Type B pancreatic cell (in vitro differentiated cells): ENCODE data around the gene CAMK1D. TPM values are rescaled to one million over a fixed set of nuclear protein-coding genes. Genes with fewer than 3 reads are reported as not detected.
"Not testable (repeated sequence)": the region's sequence is repeated elsewhere in the genome, so short reads cannot be mapped to it uniquely, and the experiment has no call there.

Source experiments
- DNase-seq: peaks from one replicate; pipeline ENCODE4 v3.0.0; 2021; ENCODE audit warnings: mixed read lengths; ENCODE audit not compliant: unreplicated experiment; ENCODE audit errors: extremely low spot score
- H3K27ac Mint-ChIP-seq: 2 replicates; pipeline ENCODE4 v1.8.0; 2021; ENCODE audit warnings: mild to moderate bottlenecking, mixed read lengths
- H3K27me3 Mint-ChIP-seq: 2 replicates; pipeline ENCODE4 v1.8.0; 2021; ENCODE audit warnings: mixed read lengths
- H3K36me3 Mint-ChIP-seq: 2 replicates; pipeline ENCODE4 v1.8.0; 2021; ENCODE audit warnings: mixed read lengths
- H3K4me1 Mint-ChIP-seq: one replicate; pipeline ENCODE4 v1.8.0; 2021; ENCODE audit warnings: mixed read lengths; ENCODE audit not compliant: unreplicated experiment
- H3K4me3 Mint-ChIP-seq: 2 replicates; pipeline ENCODE4 v1.8.0; 2021; ENCODE audit warnings: mild to moderate bottlenecking, mixed read lengths
- H3K9me3 Mint-ChIP-seq: 2 replicates; pipeline ENCODE4 v1.8.0; 2021; ENCODE audit warnings: mixed read lengths
- total RNA-seq: library from RNA; stranded (reverse); gene quantifications from 2 replicates; pipeline ENCODE4 v1.2.1, GENCODE V29; 2021; ENCODE audit warnings: low replicate concordance
- TF ChIP-seq, protein P1 (sequence below): fragments of 200-600 bp; sonication (generic); conservative IDR thresholded peaks from 2 replicates; pipeline ENCODE4 v1.5.0; 2021; ENCODE audit warnings: antibody characterized with exemption, mild to moderate bottlenecking

Gene CAMK1D
- total RNA-seq, 1 donor from 2014 or later: 12.2 TPM

DNA sequence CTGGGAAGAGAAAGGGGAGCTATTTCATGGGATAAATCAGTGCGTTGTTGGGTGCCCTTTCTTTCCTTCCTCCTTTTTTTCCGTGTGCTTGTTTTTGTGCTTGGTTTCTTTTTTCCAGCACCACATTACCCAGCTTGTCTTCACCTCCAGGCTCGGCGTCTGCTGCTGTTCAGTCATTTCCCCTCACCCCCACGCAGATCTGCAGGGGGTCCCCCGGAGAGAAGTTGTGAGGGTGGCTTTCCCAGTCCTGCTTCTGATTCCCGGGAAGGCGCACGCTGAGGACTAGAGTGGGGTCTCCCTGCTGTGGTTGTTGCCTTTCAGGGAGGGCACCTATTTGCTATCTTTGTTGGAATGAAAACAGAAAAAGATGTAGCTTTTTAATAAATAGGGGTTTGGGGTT is 1.6 kb downstream of the CAMK1D start:
- H3K27ac Mint-ChIP-seq: peak overlapping the region; percentile 93
- H3K27me3 Mint-ChIP-seq: peaks cover 43% of the 10 kb centered on the region
- DNase-seq: no peak
- peaks cover 22% of the 10 kb centered on the region for H3K4me1 Mint-ChIP-seq
- H3K4me3 Mint-ChIP-seq: peak overlapping the region; percentile 98
- no peaks in the 10 kb centered on the region for H3K9me3 Mint-ChIP-seq
- TF ChIP-seq, protein P1, sequence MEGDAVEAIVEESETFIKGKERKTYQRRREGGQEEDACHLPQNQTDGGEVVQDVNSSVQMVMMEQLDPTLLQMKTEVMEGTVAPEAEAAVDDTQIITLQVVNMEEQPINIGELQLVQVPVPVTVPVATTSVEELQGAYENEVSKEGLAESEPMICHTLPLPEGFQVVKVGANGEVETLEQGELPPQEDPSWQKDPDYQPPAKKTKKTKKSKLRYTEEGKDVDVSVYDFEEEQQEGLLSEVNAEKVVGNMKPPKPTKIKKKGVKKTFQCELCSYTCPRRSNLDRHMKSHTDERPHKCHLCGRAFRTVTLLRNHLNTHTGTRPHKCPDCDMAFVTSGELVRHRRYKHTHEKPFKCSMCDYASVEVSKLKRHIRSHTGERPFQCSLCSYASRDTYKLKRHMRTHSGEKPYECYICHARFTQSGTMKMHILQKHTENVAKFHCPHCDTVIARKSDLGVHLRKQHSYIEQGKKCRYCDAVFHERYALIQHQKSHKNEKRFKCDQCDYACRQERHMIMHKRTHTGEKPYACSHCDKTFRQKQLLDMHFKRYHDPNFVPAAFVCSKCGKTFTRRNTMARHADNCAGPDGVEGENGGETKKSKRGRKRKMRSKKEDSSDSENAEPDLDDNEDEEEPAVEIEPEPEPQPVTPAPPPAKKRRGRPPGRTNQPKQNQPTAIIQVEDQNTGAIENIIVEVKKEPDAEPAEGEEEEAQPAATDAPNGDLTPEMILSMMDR: no peak
- peaks cover 3% of the 10 kb centered on the region for H3K36me3 Mint-ChIP-seq

DNA sequence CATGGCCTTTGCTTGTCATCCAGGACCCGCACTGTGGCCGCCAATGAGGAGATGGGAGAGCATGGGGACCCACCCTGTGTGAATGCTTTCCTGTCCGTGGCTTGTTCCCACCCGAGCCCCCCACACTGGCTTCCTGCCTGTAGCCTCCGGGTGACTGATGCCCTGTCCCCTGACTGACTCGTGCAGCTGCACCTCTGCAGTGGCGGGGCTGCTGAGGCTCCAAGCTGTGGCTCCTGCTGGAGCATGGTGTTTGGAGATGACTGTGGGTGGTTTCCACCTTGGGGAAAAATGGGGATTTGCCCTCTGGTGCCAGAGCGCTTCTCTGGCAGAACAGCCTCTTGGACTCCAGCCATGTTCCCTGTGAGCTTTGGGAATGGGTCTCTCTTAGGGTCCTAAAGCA is 2.1 kb downstream of the CAMK1D start:
- peaks cover 43% of the 10 kb centered on the region for H3K27me3 Mint-ChIP-seq
- TF ChIP-seq, protein P1: no peak
- H3K9me3 Mint-ChIP-seq: no peaks in the 10 kb centered on the region
- peaks cover 3% of the 10 kb centered on the region for H3K36me3 Mint-ChIP-seq
- H3K4me1 Mint-ChIP-seq: peaks cover 22% of the 10 kb centered on the region
- H3K4me3 Mint-ChIP-seq: peak overlapping the region; percentile 98
- H3K27ac Mint-ChIP-seq: no peak overlapping the region
- no peak for DNase-seq

DNA sequence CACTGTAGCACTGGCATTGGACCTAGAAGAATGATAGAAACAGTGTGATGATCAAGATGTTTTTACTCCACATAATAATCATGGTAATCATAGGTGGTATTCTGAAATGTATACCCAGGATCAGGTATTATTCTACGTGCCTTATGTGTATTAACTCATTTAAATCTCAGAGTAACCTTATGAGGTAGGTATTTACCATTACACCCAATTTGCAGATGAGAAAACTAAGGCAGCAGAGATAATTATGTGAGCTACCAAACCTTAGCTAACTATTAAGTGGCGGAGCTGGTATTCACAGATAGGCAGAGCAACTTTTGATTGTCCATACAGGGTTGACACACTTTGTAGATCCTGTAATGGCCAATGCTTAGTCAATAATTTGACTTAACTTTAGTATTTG is 2.5 kb downstream of the CAMK1D start:
- H3K4me3 Mint-ChIP-seq: peak overlapping the region; percentile 98
- TF ChIP-seq, protein P1: no peak
- no peaks in the 10 kb centered on the region for H3K9me3 Mint-ChIP-seq
- peaks cover 42% of the 10 kb centered on the region for H3K27me3 Mint-ChIP-seq
- H3K27ac Mint-ChIP-seq: no peak overlapping the region
- peaks cover 3% of the 10 kb centered on the region for H3K36me3 Mint-ChIP-seq
- H3K4me1 Mint-ChIP-seq: peaks cover 22% of the 10 kb centered on the region
- no peak for DNase-seq

GRCh38 chr10:12353399-12354242 is 4.3 kb downstream of the CAMK1D start:
- no peak overlapping the region for H3K4me3 Mint-ChIP-seq
- H3K27ac Mint-ChIP-seq: no peak overlapping the region
- DNase-seq: no peak
- peaks cover 3% of the 10 kb centered on the region for H3K36me3 Mint-ChIP-seq
- H3K9me3 Mint-ChIP-seq: no peaks in the 10 kb centered on the region
- H3K27me3 Mint-ChIP-seq: peaks cover 28% of the 10 kb centered on the region
- TF ChIP-seq, protein P1: no peak
- peaks cover 12% of the 10 kb centered on the region for H3K4me1 Mint-ChIP-seq

GRCh38 chr10:12354696-12355095 is 5.3 kb downstream of the CAMK1D start:
- not testable (repeated sequence) for H3K4me3 Mint-ChIP-seq, H3K9me3 Mint-ChIP-seq, H3K27ac Mint-ChIP-seq, H3K36me3 Mint-ChIP-seq, DNase-seq
- H3K27me3 Mint-ChIP-seq: peaks cover 28% of the 10 kb centered on the region
- H3K4me1 Mint-ChIP-seq: peaks cover 19% of the 10 kb centered on the region

GRCh38 chr10:12355384-12355783 is 6.0 kb downstream of the CAMK1D start:
- H3K27me3 Mint-ChIP-seq: peaks cover 24% of the 10 kb centered on the region
- DNase-seq: no peak
- H3K4me1 Mint-ChIP-seq: peaks cover 19% of the 10 kb centered on the region

More at GRCh38 chr10:12355384-12355783, 6.0 kb downstream of the CAMK1D start:
- H3K4me3 Mint-ChIP-seq: no peak overlapping the region
- peaks cover 3% of the 10 kb centered on the region for H3K36me3 Mint-ChIP-seq
- TF ChIP-seq, protein P1: no peak
- H3K27ac Mint-ChIP-seq: no peak overlapping the region
- no peaks in the 10 kb centered on the region for H3K9me3 Mint-ChIP-seq
